Gastrocnemius medialis (tissue), 4 donors: ENCODE results near the gene GNG5.

Experiments used
- CTCF ChIP-seq, 5 experiments: fragments of 450-650 bp in 3 of 5; fragments of 200-600 bp in 2 of 5; sonication (generic) in 2 of 5; IDR thresholded peaks in 4 of 5; conservative IDR thresholded peaks in 1 of 5; 1 replicate in 4 of 5; 2 replicates in 1 of 5; pipeline ENCODE4 v1.5.1; 2016 to 2019; ENCODE audit warnings: antibody characterized with exemption in 5 of 5, mild to moderate bottlenecking in 3 of 5, moderate library complexity in 3 of 5
- POLR2A ChIP-seq, 2 donors: fragments of 450-650 bp; IDR thresholded peaks; one replicate each; pipeline ENCODE4 v1.6.1; 2017; ENCODE audit warnings: antibody characterized with exemption in 2 of 2, mild to moderate bottlenecking in 2 of 2, moderate library complexity in 2 of 2

DNA sequence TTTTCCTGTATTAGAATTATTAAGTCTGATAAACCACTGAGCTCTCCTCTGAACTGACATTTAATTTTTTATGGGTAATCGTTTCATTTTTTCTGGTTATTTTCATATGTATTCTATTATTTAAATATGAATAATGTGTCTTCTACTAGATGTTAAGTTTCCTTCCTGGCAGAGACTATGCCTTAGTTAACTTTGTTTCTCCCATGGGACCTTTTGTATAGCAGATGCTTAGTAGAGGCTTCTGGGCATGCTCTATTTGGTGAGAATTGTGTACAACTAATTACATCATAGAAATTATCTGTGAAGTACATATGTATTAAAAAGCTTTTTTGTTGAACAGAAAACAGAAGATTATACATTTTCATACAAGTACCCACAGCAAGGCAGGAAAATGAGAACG lies 44.4 kb upstream of the GNG5 start:
- TF ChIP-seq CTCF (IDR thresholded peaks at IDR 0.05 in 4 of 5, conservative IDR thresholded peaks at IDR 0.05 in 1 of 5) (no peak), POLR2A (IDR thresholded peaks at IDR 0.05) (no peak)
